PC-3 (cell line): ENCODE data around the gene IL1RAPL1. TPM values are rescaled to one million over a fixed set of nuclear protein-coding genes. Genes with fewer than 3 reads are reported as not detected.

Source experiments
- ATAC-seq: fragments of 200-7000 bp; cut with Tn5 transposase; 2 replicates; pipeline ENCODE4 v1.9.1; 2020; ENCODE audit warnings: mild to moderate bottlenecking, moderate library complexity
- BruUV-seq: library from RNA; stranded (reverse); fragments of 400-500 nt; replicated peaks from 2 replicates; lab custom pipeline; 2021; lab: Mats Ljungman, UMichigan
- CTCF ChIA-PET: fragments of 300-600 bp; sonication (Branson Sonifier 250); formaldehyde crosslinking; loops from one replicate; lab custom pipeline; 2022; ENCODE audit warnings: antibody characterized with exemption; lab: Charles Lee
- POLR2A ChIA-PET: fragments of 300-600 bp; sonication (Branson Sonifier 250); formaldehyde crosslinking; loops from one replicate; lab custom pipeline; 2022; ENCODE audit warnings: antibody characterized with exemption; ENCODE audit not compliant: unreplicated experiment; lab: Charles Lee
- DNase-seq: peaks from one replicate; pipeline ENCODE4 v3.0.0-alpha.2; 2015
- H2AFZ ChIP-seq: fragments of 300-600 bp; sonication (generic); 2 replicates; pipeline ENCODE4 v1.6.0; 2016; ENCODE audit warnings: antibody characterized with exemption, low read length
- H3F3A ChIP-seq: fragments of 300-600 bp; sonication (generic); one replicate; pipeline ENCODE4 v1.6.0; 2017; ENCODE audit warnings: antibody characterized with exemption, low read length, control low read depth, mild to moderate bottlenecking; ENCODE audit not compliant: unreplicated experiment
- H3K27ac ChIP-seq: fragments of 300-600 bp; sonication (generic); 2 replicates; pipeline ENCODE4 v1.5.1; 2016; ENCODE audit warnings: mild to moderate bottlenecking, low read length
- H3K27me3 ChIP-seq: fragments of 300-600 bp; sonication (generic); 2 replicates; pipeline ENCODE4 v1.6.1; 2016; ENCODE audit warnings: low read length, mixed read lengths
- H3K36me3 ChIP-seq: fragments of 300-600 bp; sonication (generic); 2 replicates; pipeline ENCODE4 v1.6.1; 2016; ENCODE audit warnings: low read depth, mixed run types, low read length, mixed read lengths
- H3K4me1 ChIP-seq: fragments of 300-600 bp; sonication (generic); 2 replicates; pipeline ENCODE4 v1.5.1; 2016; ENCODE audit warnings: low read length; ENCODE audit not compliant: insufficient read depth
- H3K4me2 ChIP-seq: fragments of 300-600 bp; sonication (generic); 2 replicates; pipeline ENCODE4 v1.6.0; 2016; ENCODE audit warnings: low read length
- H3K4me3 ChIP-seq: fragments of 300-600 bp; sonication (generic); 2 replicates; pipeline ENCODE4 v1.5.1; 2016; ENCODE audit warnings: mild to moderate bottlenecking, low read length, mixed read lengths
- H3K79me2 ChIP-seq: fragments of 300-600 bp; sonication (generic); 2 replicates; pipeline ENCODE4 v1.6.1; 2017; ENCODE audit warnings: low read length, mixed read lengths
- H3K9ac ChIP-seq: fragments of 300-600 bp; sonication (generic); 2 replicates; pipeline ENCODE4 v1.6.0; 2016; ENCODE audit warnings: mild to moderate bottlenecking, low read length
- H3K9me2 ChIP-seq: fragments of 300-600 bp; sonication (generic); replicated peaks from 2 replicates; pipeline ENCODE4 v1.6.1; 2016; ENCODE audit warnings: mixed run types, low read length, mixed read lengths
- H3K9me3 ChIP-seq: fragments of 300-600 bp; sonication (generic); 2 replicates; pipeline ENCODE4 v1.6.1; 2016; ENCODE audit warnings: low read length, mixed read lengths
- H4K20me1 ChIP-seq: fragments of 300-600 bp; sonication (generic); 2 replicates; pipeline ENCODE4 v1.6.1; 2016; ENCODE audit warnings: low read length, mixed read lengths
- EZH2 ChIP-seq: fragments of 300-600 bp; sonication (generic); IDR thresholded peaks from one replicate; pipeline ENCODE4 v1.6.1; 2017; ENCODE audit warnings: antibody characterized with exemption, mild to moderate bottlenecking, low read length; ENCODE audit not compliant: unreplicated experiment
- EZH2phosphoT487 ChIP-seq: fragments of 300-600 bp; sonication (generic); IDR thresholded peaks from 2 replicates; pipeline ENCODE4 v1.6.1; 2018; ENCODE audit warnings: mild to moderate bottlenecking, antibody characterized with exemption, low read length, borderline replicate concordance
- intact Hi-C: fragments of 100-400 bp; cut with micrococcal nuclease; formaldehyde crosslinking; loops from 2 replicates; pipeline ENCODE4 v1.9.0; 2023
- total RNA-seq: library from RNA; depleted of rRNA; stranded (reverse); fragments of >200 nt; gene quantifications from 2 replicates; pipeline ENCODE4 v1.2.3, GENCODE V29; 2014
- TF ChIP-seq, protein P1 (sequence below): fragments of 300-600 bp; sonication (generic); conservative IDR thresholded peaks from 2 replicates; pipeline ENCODE4 v1.5.1; 2017; ENCODE audit warnings: antibody characterized with exemption, low read depth, mild to moderate bottlenecking, low read length

Gene IL1RAPL1
- total RNA-seq, 1 experiment from 2014 or later, result 0.44 TPM

DNA sequence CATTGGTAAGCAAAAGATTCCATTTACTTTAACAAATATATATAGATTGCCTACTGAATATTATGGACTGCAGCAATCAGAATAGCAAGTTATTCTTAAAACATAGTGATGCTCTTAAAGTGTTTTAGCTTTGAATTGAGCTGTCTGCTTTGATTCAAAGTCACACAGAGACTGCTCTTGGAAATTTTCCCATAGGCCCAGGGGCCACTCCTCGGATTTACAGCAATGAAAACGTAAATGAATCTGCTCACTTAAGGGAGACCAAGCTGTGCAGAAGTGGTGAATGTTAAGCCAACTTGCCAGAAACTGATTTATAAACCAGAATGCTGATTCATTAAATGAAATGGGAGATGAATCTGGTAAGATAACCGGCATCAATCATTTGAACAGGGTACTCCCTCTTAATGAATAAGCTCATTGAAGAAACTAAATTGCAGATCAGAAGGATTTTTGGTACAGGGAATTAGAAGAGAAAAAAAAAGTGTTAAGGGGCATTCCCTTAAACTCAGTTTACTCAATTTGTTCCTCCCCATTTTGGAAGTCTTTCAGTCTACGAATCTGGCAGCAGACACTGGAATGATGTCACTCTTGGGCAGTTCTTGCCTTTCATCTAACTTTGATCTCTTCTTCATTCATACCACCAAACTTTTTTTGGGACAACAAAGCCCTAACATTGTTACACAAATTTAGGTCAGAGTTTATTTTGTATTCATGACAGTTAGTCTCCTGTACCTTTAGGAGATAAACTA lies 1264.8 kb downstream of the IL1RAPL1 start:
- intact Hi-C loops, result no loop called here
- H3K9me3 ChIP-seq, result no peaks in the 10 kb centered on the region
- no peak overlapping the region for H2AFZ ChIP-seq
- no peak overlapping the region for H3K9ac ChIP-seq
- no peaks in the 10 kb centered on the region for H3K27me3 ChIP-seq
- no peaks in the 10 kb centered on the region for H3K36me3 ChIP-seq
- H3F3A ChIP-seq, result no peaks in the 10 kb centered on the region
- ChIA-PET CTCF (no interaction called here), POLR2A (no interaction called here)
- H3K4me1 ChIP-seq, result no peaks in the 10 kb centered on the region
- no peak overlapping the region for H3K27ac ChIP-seq
- no TSS peak for BruUV-seq
- no peak overlapping the region for H3K4me2 ChIP-seq
- ATAC-seq (no peak), DNase-seq (no peak)
- no peaks in the 10 kb centered on the region for H4K20me1 ChIP-seq
- H3K9me2 ChIP-seq, result no peaks in the 10 kb centered on the region
- H3K79me2 ChIP-seq, result no peaks in the 10 kb centered on the region
- H3K4me3 ChIP-seq, result no peak overlapping the region
- TF ChIP-seq EZH2phosphoT487, result no peak

DNA sequence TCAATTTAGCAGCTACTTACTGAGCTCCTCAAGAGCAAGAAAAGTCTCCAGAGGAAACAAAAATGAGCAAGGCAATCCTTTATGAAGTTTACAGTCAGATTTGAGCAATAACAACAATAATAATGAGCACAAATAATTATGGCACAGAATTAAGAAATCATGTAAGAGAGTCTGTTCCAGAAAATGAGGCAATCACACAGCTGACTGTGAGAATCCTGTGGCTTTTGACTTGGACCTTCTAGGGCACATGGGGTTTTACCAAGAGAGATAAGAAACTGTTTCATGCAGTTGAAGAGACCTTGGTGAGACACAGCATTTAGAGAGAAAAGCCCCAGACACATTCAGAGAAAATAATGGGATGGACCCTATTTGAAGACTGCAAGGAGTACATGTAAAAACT lies 1265.5 kb downstream of the IL1RAPL1 start:
- no peak overlapping the region for H2AFZ ChIP-seq
- no peaks in the 10 kb centered on the region for H3K9me2 ChIP-seq
- H3K9me3 ChIP-seq, result no peaks in the 10 kb centered on the region
- H3K27me3 ChIP-seq, result no peaks in the 10 kb centered on the region
- H4K20me1 ChIP-seq, result no peaks in the 10 kb centered on the region
- no peak overlapping the region for H3K4me2 ChIP-seq
- no peaks in the 10 kb centered on the region for H3F3A ChIP-seq
- ChIA-PET POLR2A (no interaction called here), CTCF (no interaction called here)
- ATAC-seq (no peak), DNase-seq (no peak)
- no peak for TF ChIP-seq EZH2phosphoT487
- TF ChIP-seq, protein P1, sequence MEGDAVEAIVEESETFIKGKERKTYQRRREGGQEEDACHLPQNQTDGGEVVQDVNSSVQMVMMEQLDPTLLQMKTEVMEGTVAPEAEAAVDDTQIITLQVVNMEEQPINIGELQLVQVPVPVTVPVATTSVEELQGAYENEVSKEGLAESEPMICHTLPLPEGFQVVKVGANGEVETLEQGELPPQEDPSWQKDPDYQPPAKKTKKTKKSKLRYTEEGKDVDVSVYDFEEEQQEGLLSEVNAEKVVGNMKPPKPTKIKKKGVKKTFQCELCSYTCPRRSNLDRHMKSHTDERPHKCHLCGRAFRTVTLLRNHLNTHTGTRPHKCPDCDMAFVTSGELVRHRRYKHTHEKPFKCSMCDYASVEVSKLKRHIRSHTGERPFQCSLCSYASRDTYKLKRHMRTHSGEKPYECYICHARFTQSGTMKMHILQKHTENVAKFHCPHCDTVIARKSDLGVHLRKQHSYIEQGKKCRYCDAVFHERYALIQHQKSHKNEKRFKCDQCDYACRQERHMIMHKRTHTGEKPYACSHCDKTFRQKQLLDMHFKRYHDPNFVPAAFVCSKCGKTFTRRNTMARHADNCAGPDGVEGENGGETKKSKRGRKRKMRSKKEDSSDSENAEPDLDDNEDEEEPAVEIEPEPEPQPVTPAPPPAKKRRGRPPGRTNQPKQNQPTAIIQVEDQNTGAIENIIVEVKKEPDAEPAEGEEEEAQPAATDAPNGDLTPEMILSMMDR, result no peak
- no peak for TF ChIP-seq EZH2
- BruUV-seq, result no TSS peak
- no peaks in the 10 kb centered on the region for H3K79me2 ChIP-seq
- no peak overlapping the region for H3K27ac ChIP-seq
- H3K4me3 ChIP-seq, result no peak overlapping the region
- H3K4me1 ChIP-seq, result no peaks in the 10 kb centered on the region
- no peaks in the 10 kb centered on the region for H3K36me3 ChIP-seq
- intact Hi-C loops, result no loop called here
- H3K9ac ChIP-seq, result no peak overlapping the region

DNA sequence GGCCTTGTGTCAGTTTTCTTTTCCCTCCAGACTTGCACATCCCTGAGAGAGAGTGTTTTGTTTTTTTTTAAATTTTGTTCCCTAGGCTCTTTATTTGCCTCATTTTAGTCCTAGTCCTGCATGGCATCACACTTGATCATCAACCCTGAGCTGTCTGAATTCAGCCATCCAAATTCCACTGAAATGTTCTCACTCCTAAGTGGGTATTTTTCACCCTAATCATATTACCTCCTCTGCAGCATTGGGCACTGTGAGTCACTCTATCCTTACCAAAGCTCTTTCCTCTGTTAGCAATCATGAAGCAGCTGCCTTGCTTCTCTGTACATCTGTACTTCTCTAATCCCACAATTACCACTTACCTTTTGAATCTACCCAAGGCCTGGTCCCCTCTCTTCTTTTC lies 1271.5 kb downstream of the IL1RAPL1 start:
- H3K27me3 ChIP-seq, result no peaks in the 10 kb centered on the region
- H4K20me1 ChIP-seq, result no peaks in the 10 kb centered on the region
- intact Hi-C loops, result no loop called here
- H2AFZ ChIP-seq, result no peak overlapping the region
- H3K4me3 ChIP-seq, result no peak overlapping the region
- no peak overlapping the region for H3K27ac ChIP-seq
- ChIA-PET POLR2A (no interaction called here), CTCF (no interaction called here)
- no peak for TF ChIP-seq EZH2phosphoT487
- TF ChIP-seq EZH2, result no peak
- H3K79me2 ChIP-seq, result no peaks in the 10 kb centered on the region
- BruUV-seq, result no TSS peak
- DNase-seq, result peak; percentile 8
- no peaks in the 10 kb centered on the region for H3K9me3 ChIP-seq
- H3F3A ChIP-seq, result no peaks in the 10 kb centered on the region
- no peaks in the 10 kb centered on the region for H3K4me1 ChIP-seq
- no peak overlapping the region for H3K9ac ChIP-seq
- H3K36me3 ChIP-seq, result no peaks in the 10 kb centered on the region
- ATAC-seq, result no peak
- no peak overlapping the region for H3K4me2 ChIP-seq
- H3K9me2 ChIP-seq, result no peaks in the 10 kb centered on the region
